ENCODE results near the gene CCR2.
"Not testable (repeated sequence)": the region's sequence is repeated elsewhere in the genome, so short reads cannot be mapped to it uniquely, and the experiment has no call there.

The CCR2 gene

GRCh38 chr3:46399098-46399497 lies 45.2 kb downstream of the CCR2 start:
- no peak for TF ChIP-seq CTCF (IDR thresholded peaks at IDR 0.05; ENCODE audit: low read depth, low read length)
- no peak overlapping the region for H3K4me3 ChIP-seq (ENCODE audit: low read depth, low read length)
- H3K36me3 ChIP-seq = no peaks in the 10 kb centered on the region
- H3K27ac ChIP-seq = no peak overlapping the region
- DNase-seq = no peak
- no peaks in the 10 kb centered on the region for H3K9me3 ChIP-seq (ENCODE audit: severe bottlenecking)
- H3K27me3 ChIP-seq (ENCODE audit: insufficient read depth, low read depth, severe bottlenecking) = peaks cover 78% of the 10 kb centered on the region

GRCh38 chr3:46399557-46399956 lies 45.6 kb downstream of the CCR2 start:
- H3K27me3 ChIP-seq (ENCODE audit: insufficient read depth, low read depth, severe bottlenecking) = peaks cover 76% of the 10 kb centered on the region

GRCh38 chr3:46400000-46400734 lies 46.3 kb downstream of the CCR2 start:
- Histone ChIP-seq H3K27ac (no peak overlapping the region), H3K9me3 (ENCODE audit: severe bottlenecking) (no peaks in the 10 kb centered on the region), H3K27me3 (ENCODE audit: insufficient read depth, low read depth, severe bottlenecking) (peaks cover 77% of the 10 kb centered on the region), H3K36me3 (no peaks in the 10 kb centered on the region), H3K4me3 (ENCODE audit: low read depth, low read length) (no peak overlapping the region)
- no peak for DNase-seq
- no peak for TF ChIP-seq CTCF (IDR thresholded peaks at IDR 0.05; ENCODE audit: low read depth, low read length)

More at GRCh38 chr3:46399557-46399956, 45.6 kb downstream of the CCR2 start:
- no peak for TF ChIP-seq CTCF (IDR thresholded peaks at IDR 0.05; ENCODE audit: low read depth, low read length)
- no peak for DNase-seq
- H3K4me3 ChIP-seq (ENCODE audit: low read depth, low read length) = no peak overlapping the region
- H3K27ac ChIP-seq = no peak overlapping the region
- H3K36me3 ChIP-seq = no peaks in the 10 kb centered on the region
- H3K9me3 ChIP-seq (ENCODE audit: severe bottlenecking) = no peaks in the 10 kb centered on the region

GRCh38 chr3:46400846-46401245 lies 46.9 kb downstream of the CCR2 start:
- no peak for DNase-seq
- no peaks in the 10 kb centered on the region for H3K36me3 ChIP-seq
- TF ChIP-seq CTCF (IDR thresholded peaks at IDR 0.05; ENCODE audit: low read depth, low read length) = no peak

GRCh38 chr3:46401579-46401978 lies 47.7 kb downstream of the CCR2 start:
- peaks cover 68% of the 10 kb centered on the region for H3K27me3 ChIP-seq (ENCODE audit: insufficient read depth, low read depth, severe bottlenecking)
- H3K36me3 ChIP-seq = no peaks in the 10 kb centered on the region
- no peak for TF ChIP-seq CTCF (IDR thresholded peaks at IDR 0.05; ENCODE audit: low read depth, low read length)
- no peak overlapping the region for H3K27ac ChIP-seq
- no peaks in the 10 kb centered on the region for H3K9me3 ChIP-seq (ENCODE audit: severe bottlenecking)
- H3K4me3 ChIP-seq (ENCODE audit: low read depth, low read length) = no peak overlapping the region
- no peak for DNase-seq

More at GRCh38 chr3:46400846-46401245, 46.9 kb downstream of the CCR2 start:
- Histone ChIP-seq H3K4me3 (ENCODE audit: low read depth, low read length) (no peak overlapping the region), H3K9me3 (ENCODE audit: severe bottlenecking) (no peaks in the 10 kb centered on the region), H3K27me3 (ENCODE audit: insufficient read depth, low read depth, severe bottlenecking) (peaks cover 74% of the 10 kb centered on the region), H3K27ac (no peak overlapping the region)

- not testable (repeated sequence) for H3K27ac ChIP-seq; DNase-seq; H3K36me3 ChIP-seq; H3K9me3 ChIP-seq (ENCODE audit: severe bottlenecking); H3K4me3 ChIP-seq (ENCODE audit: low read depth, low read length)
- peaks cover 68% of the 10 kb centered on the region for H3K27me3 ChIP-seq (ENCODE audit: insufficient read depth, low read depth, severe bottlenecking)
Observed at GRCh38 chr3:46402902-46403301, 49.0 kb downstream of the CCR2 start.

Measured in WERI-Rb-1 (cell line).